Loucy (cell line): ENCODE data around the gene ZNF667.

Experiments
- H2AFZ ChIP-seq: fragments of 200-600 bp; sonication (generic); 2 replicates; pipeline ENCODE4 v1.6.0; 2016; ENCODE audit warnings: antibody characterized with exemption, mild to moderate bottlenecking, low read length, moderate library complexity
- H3F3A ChIP-seq: fragments of 200-600 bp; 2 replicates; pipeline ENCODE4 v1.6.0; 2016; ENCODE audit warnings: antibody characterized with exemption, low read depth, mild to moderate bottlenecking
- H3K27me3 ChIP-seq: fragments of 200-600 bp; sonication (generic); 2 replicates; pipeline ENCODE4 v1.6.1; 2014; ENCODE audit warnings: low read length, mild to moderate bottlenecking; ENCODE audit not compliant: insufficient read depth, poor library complexity, severe bottlenecking
- H3K36me3 ChIP-seq: fragments of 200-600 bp; sonication (generic); 2 replicates; pipeline ENCODE4 v1.6.1; 2016; ENCODE audit warnings: low read length; ENCODE audit not compliant: insufficient read depth
- H3K4me1 ChIP-seq: fragments of 200-600 bp; sonication (generic); 2 replicates; pipeline ENCODE4 v1.5.1; 2014; ENCODE audit warnings: low read length, mild to moderate bottlenecking; ENCODE audit not compliant: insufficient read depth, poor library complexity, severe bottlenecking
- H3K4me2 ChIP-seq: fragments of 200-600 bp; sonication (generic); 2 replicates; pipeline ENCODE4 v1.6.0; 2014; ENCODE audit warnings: antibody characterized with exemption, low read length, low read depth, mild to moderate bottlenecking; ENCODE audit not compliant: poor library complexity, severe bottlenecking
- H3K4me3 ChIP-seq: fragments of 200-600 bp; sonication (generic); 2 replicates; pipeline ENCODE4 v1.5.1; 2014; ENCODE audit warnings: low read length, mild to moderate bottlenecking, mixed read lengths; ENCODE audit not compliant: poor library complexity, severe bottlenecking
- H3K79me2 ChIP-seq: fragments of 200-600 bp; sonication (generic); 2 replicates; pipeline ENCODE4 v1.6.1; 2014; ENCODE audit warnings: low read length; ENCODE audit not compliant: insufficient read depth
- H3K9ac ChIP-seq: fragments of 200-600 bp; sonication (generic); 2 replicates; pipeline ENCODE4 v1.6.0; 2014; ENCODE audit warnings: mild to moderate bottlenecking, low read depth, low read length, moderate library complexity; ENCODE audit not compliant: poor library complexity, severe bottlenecking
- H3K9me2 ChIP-seq: fragments of 200-600 bp; sonication (generic); replicated peaks from 2 replicates; pipeline ENCODE4 v1.6.1; 2016; ENCODE audit warnings: low read depth, low read length, mixed read lengths
- H3K9me3 ChIP-seq: fragments of 200-600 bp; sonication (generic); 2 replicates; pipeline ENCODE4 v1.6.1; 2014; ENCODE audit warnings: mild to moderate bottlenecking, antibody characterized with exemption, low read length, low read depth; ENCODE audit not compliant: insufficient read depth
- H4K20me1 ChIP-seq: fragments of 200-600 bp; sonication (generic); 2 replicates; pipeline ENCODE4 v1.6.0; 2014; ENCODE audit warnings: antibody characterized with exemption, low read length, mild to moderate bottlenecking; ENCODE audit not compliant: insufficient read depth, poor library complexity, severe bottlenecking
- EZH2phosphoT487 ChIP-seq: fragments of 200-600 bp; IDR thresholded peaks from 2 replicates; pipeline ENCODE4 v1.6.1; 2018; ENCODE audit warnings: antibody characterized with exemption, mild to moderate bottlenecking, moderate library complexity, borderline replicate concordance
- TF ChIP-seq, protein P1 (sequence below): fragments of 200-600 bp; sonication (generic); conservative IDR thresholded peaks from 2 replicates; pipeline ENCODE4 v1.5.1; 2014; ENCODE audit warnings: mild to moderate bottlenecking, antibody characterized with exemption, low read length

Gene ZNF667

DNA sequence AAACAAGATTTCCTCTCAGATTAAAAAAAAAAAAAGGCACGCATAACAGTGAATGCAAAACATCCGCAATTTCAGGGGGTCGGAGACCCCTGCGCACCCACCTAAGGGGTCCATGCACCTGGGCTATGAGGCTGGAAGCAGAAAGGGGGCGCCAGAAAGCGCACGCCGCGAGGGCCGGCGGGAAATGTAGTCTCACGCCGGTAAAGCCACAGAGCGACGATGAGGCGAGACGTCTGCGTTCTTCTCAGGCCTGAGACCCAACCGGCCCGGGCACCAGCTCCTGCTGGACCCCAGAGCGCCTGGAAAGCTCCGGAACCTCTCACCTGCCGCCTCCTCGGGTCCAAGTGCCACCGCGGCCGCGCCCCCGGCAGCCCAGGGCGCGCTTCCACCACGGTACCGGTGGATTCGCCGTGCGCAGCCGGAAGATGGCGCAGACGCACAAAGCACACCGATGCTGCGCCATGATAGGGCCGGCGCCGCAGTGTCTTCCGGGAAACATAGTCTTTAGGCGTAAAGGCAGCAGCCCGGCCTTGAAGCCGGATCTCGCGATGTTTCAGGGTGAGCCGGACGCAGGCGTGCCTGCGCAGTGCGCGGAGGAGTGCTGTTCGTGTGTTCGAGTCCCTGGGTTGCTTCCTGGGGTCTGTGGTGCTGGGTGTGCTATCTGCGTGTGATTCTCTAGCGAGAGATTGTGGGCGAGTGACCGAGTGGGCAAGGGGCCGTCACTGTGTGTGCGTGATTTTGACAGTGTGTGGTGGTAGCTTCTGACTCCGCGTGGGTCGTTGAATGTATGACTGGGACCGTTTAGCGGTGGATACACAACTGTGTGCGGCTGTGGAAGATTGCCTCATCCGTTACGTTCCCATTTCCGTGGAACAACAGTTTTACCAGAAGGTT lies 83.8 kb downstream of the ZNF667 start, which contains the start of gene ZNF582:
Gene ZNF582, minus strand, starts transcription at position 416 of the 894 bp plus-strand sequence. CDS start 1,782 bp downstream, outside the sequence.
- H3K9me3 ChIP-seq: no peaks in the 10 kb centered on the region; the same call in 1 of the 2 replicates
- no peaks in the 10 kb centered on the region for H4K20me1 ChIP-seq
- TF ChIP-seq, protein P1, sequence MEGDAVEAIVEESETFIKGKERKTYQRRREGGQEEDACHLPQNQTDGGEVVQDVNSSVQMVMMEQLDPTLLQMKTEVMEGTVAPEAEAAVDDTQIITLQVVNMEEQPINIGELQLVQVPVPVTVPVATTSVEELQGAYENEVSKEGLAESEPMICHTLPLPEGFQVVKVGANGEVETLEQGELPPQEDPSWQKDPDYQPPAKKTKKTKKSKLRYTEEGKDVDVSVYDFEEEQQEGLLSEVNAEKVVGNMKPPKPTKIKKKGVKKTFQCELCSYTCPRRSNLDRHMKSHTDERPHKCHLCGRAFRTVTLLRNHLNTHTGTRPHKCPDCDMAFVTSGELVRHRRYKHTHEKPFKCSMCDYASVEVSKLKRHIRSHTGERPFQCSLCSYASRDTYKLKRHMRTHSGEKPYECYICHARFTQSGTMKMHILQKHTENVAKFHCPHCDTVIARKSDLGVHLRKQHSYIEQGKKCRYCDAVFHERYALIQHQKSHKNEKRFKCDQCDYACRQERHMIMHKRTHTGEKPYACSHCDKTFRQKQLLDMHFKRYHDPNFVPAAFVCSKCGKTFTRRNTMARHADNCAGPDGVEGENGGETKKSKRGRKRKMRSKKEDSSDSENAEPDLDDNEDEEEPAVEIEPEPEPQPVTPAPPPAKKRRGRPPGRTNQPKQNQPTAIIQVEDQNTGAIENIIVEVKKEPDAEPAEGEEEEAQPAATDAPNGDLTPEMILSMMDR: peak; percentile 67
- TF ChIP-seq EZH2phosphoT487: no peak
- no peaks in the 10 kb centered on the region for H3K9me2 ChIP-seq
- H3K9ac ChIP-seq: peak within 1 kb of the TSS; percentile 74
- no peaks in the 10 kb centered on the region for H3K79me2 ChIP-seq
- H3K27me3 ChIP-seq: no peaks in the 10 kb centered on the region
- peak within 1 kb of the TSS; percentile 85 for H2AFZ ChIP-seq
- no peaks in the 10 kb centered on the region for H3K36me3 ChIP-seq
- no peaks in the 10 kb centered on the region for H3F3A ChIP-seq
- peak within 1 kb of the TSS; percentile 76 for H3K4me3 ChIP-seq
- peaks cover 6% of the 10 kb centered on the region for H3K4me1 ChIP-seq
- H3K4me2 ChIP-seq: peak within 1 kb of the TSS; percentile 67
